HepG2 (cell line): Measurements from ENCODE around the gene CD9. TPM values are rescaled to one million over a fixed set of nuclear protein-coding genes. Genes with fewer than 3 reads are reported as not detected.

Experiments used
- FOXP1 ChIP-seq, 2 experiments: fragments of 450-650 bp in 1 of 2; IDR thresholded peaks; 2 replicates each; pipeline ENCODE4 v1.6.1; 2017 to 2018; ENCODE audit warnings: antibody characterized with exemption in 1 of 2
- GMEB2 ChIP-seq: IDR thresholded peaks from 2 replicates; pipeline ENCODE4 v1.6.1; 2016; ENCODE audit warnings: missing biosample characterization, missing genetic modification reagents, low read depth
- GPBP1L1 ChIP-seq: sonication (generic); formaldehyde crosslinking; IDR thresholded peaks from 2 replicates; pipeline ENCODE4 v1.5.0; 2020; ENCODE audit warnings: mild to moderate bottlenecking, missing genetic modification reagents
- HOXD1 ChIP-seq: sonication (generic); formaldehyde crosslinking; IDR thresholded peaks from 2 replicates; pipeline ENCODE4 v1.5.0; 2020; ENCODE audit warnings: missing genetic modification reagents
- KDM6A ChIP-seq: IDR thresholded peaks from 2 replicates; pipeline ENCODE4 v1.6.1; 2016; ENCODE audit warnings: low read depth
- SAP130 ChIP-seq: IDR thresholded peaks from 2 replicates; pipeline ENCODE4 v1.6.1; 2016; ENCODE audit warnings: low read depth
- SMAD1 ChIP-seq: sonication (generic); formaldehyde crosslinking; IDR thresholded peaks from 2 replicates; pipeline ENCODE4 v1.4.0; 2020; ENCODE audit warnings: missing genetic modification reagents, low read depth, mild to moderate bottlenecking, borderline replicate concordance
- SMAD3 ChIP-seq: sonication (generic); formaldehyde crosslinking; IDR thresholded peaks from 2 replicates; pipeline ENCODE4 v1.4.0; 2020; ENCODE audit warnings: missing genetic modification reagents
- TCF7 ChIP-seq: sonication (generic); IDR thresholded peaks from 2 replicates; pipeline ENCODE4 v1.6.1; 2016; ENCODE audit warnings: antibody characterized with exemption, low read depth
- THAP8 ChIP-seq: sonication (generic); formaldehyde crosslinking; IDR thresholded peaks from 2 replicates; pipeline ENCODE4 v1.5.1; 2020; ENCODE audit warnings: missing genetic modification reagents, mild to moderate bottlenecking, borderline replicate concordance
- TOE1 ChIP-seq: sonication (generic); formaldehyde crosslinking; IDR thresholded peaks from 2 replicates; pipeline ENCODE4 v1.4.0; 2020; ENCODE audit warnings: mild to moderate bottlenecking, missing genetic modification reagents
- ZFP91 ChIP-seq: sonication (generic); formaldehyde crosslinking; IDR thresholded peaks from 2 replicates; pipeline ENCODE4 v1.9.0; 2022; ENCODE audit warnings: missing genetic modification reagents, mild to moderate bottlenecking, borderline replicate concordance
- ZNF10 ChIP-seq: sonication (generic); formaldehyde crosslinking; IDR thresholded peaks from 2 replicates; pipeline ENCODE4 v1.4.0; 2020; ENCODE audit warnings: mild to moderate bottlenecking, low read depth, missing genetic modification reagents, borderline replicate concordance
- ZNF207 ChIP-seq: fragments of 450-650 bp; IDR thresholded peaks from 2 replicates; pipeline ENCODE4 v1.6.1; 2016; ENCODE audit warnings: antibody characterized with exemption, borderline replicate concordance
- ZNF337 ChIP-seq: sonication (generic); formaldehyde crosslinking; IDR thresholded peaks from 2 replicates; pipeline ENCODE4 v1.5.1; 2020; ENCODE audit warnings: missing genetic modification reagents, low read depth, mild to moderate bottlenecking, borderline replicate concordance
- ZNF431 ChIP-seq: sonication (generic); formaldehyde crosslinking; IDR thresholded peaks from 2 replicates; pipeline ENCODE4 v1.9.0; 2022; ENCODE audit warnings: missing genetic modification reagents, low read depth, mild to moderate bottlenecking, borderline replicate concordance
- ZNF687 ChIP-seq: sonication (generic); formaldehyde crosslinking; IDR thresholded peaks from 2 replicates; pipeline ENCODE4 v1.5.1; 2020; ENCODE audit warnings: mild to moderate bottlenecking, missing genetic modification reagents, moderate library complexity
- ZNF768 ChIP-seq: sonication (generic); formaldehyde crosslinking; IDR thresholded peaks from 2 replicates; pipeline ENCODE4 v1.4.0; 2020; ENCODE audit warnings: missing genetic modification reagents
- ZNF788 ChIP-seq: sonication (generic); formaldehyde crosslinking; IDR thresholded peaks from 2 replicates; pipeline ENCODE4 v1.5.0; 2020; ENCODE audit warnings: mild to moderate bottlenecking, missing genetic modification reagents, borderline replicate concordance
- ZSCAN9 ChIP-seq: IDR thresholded peaks from 2 replicates; pipeline ENCODE4 v1.6.1; 2016; ENCODE audit warnings: borderline replicate concordance
- polyA plus RNA-seq, 8 experiments: library from polyadenylated mRNA; depleted of rRNA in 3 of 8; stranded (reverse) in 7 of 8; unstranded in 1 of 8; fragments of >200 nt; fragmentation: Illumina TruSeq in 4 of 8; extraction: Trizol in 4 of 8; gene quantifications; 2 replicates each; pipeline versions ENCODE4 v1.2.1 to v1.2.3, GENCODE V29; 2011 to 2016; ENCODE audit warnings: low read depth in 4 of 8, missing spikeins in 1 of 8, mixed read lengths in 1 of 8; ENCODE audit not compliant: insufficient read depth in 1 of 8
- total RNA-seq, 5 experiments: library from RNA; depleted of rRNA; stranded (reverse); fragments of >200 nt; fragmentation: Illumina TruSeq; extraction: Trizol; gene quantifications; 2 replicates each; pipeline ENCODE4 v1.2.3, GENCODE V29; 2016; ENCODE audit warnings: low read depth in 1 of 5

Gene CD9
- total and polyA plus RNA-seq, 2 of the 13 experiments (the other 11 are each of a cell fraction or from before 2014, with no cell fraction given) = 5.8 to 38.3 TPM

- TF ChIP-seq FOXP1 (IDR thresholded peaks at IDR 0.05) (no peak), FOXP1 (CRISPR knock-in tag; IDR thresholded peaks at IDR 0.05) (peak; percentile 75), ZNF10 (CRISPR knock-in tag) (no peak), ZNF337 (CRISPR knock-in tag) (no peak), HOXD1 (CRISPR knock-in tag) (no peak), ZNF687 (CRISPR knock-in tag) (peak; percentile 95), GMEB2 (no peak), SMAD1 (CRISPR knock-in tag) (no peak), ZNF768 (CRISPR knock-in tag) (peak; percentile 38), SMAD3 (CRISPR knock-in tag) (peak; percentile 91), GPBP1L1 (CRISPR knock-in tag) (no peak), KDM6A (CRISPR knock-in tag) (0 out of 2 replicates have a peak, but pooled peaks have one; percentile 40), ZFP91 (peak; percentile 65; the same call in 1 of the 2 replicates), SAP130 (peak; percentile 73), TCF7 (no peak), ZNF431 (CRISPR knock-in tag) (no peak), ZSCAN9 (CRISPR knock-in tag) (peak; percentile 86), THAP8 (CRISPR knock-in tag) (no peak), ZNF788 (peak; percentile 58), TOE1 (no peak), ZNF207 (no peak)
These were observed 30.3 kb downstream of the CD9 start (continued) for GRCh38 chr12:6230321-6231110.
